Bronchial epithelial cell (primary cell): Measurements from ENCODE around the gene KCNK7. TPM values are rescaled to one million over a fixed set of nuclear protein-coding genes. Genes with fewer than 3 reads are reported as not detected.

Experiments
- DNase-seq: peaks from one replicate; pipeline ENCODE4 v3.0.0-alpha.2; 2010; ENCODE audit warnings: low read depth
- FAIRE-seq: peaks from 2 replicates; lab custom pipeline; 2011; peaks lifted over from hg19 to GRCh38; lab: Jason Lieb, UNC
- H3K27me3 ChIP-seq: 2 replicates; pipeline ENCODE4 v1.5.1; 2011; ENCODE audit warnings: low read length; ENCODE audit not compliant: control insufficient read depth, insufficient read depth
- H3K36me3 ChIP-seq: 2 replicates; pipeline ENCODE4 v1.5.1; 2011; ENCODE audit warnings: low read length; ENCODE audit not compliant: control insufficient read depth, insufficient read depth
- H3K4me3 ChIP-seq: 2 replicates; pipeline ENCODE4 v1.5.1; 2011; ENCODE audit warnings: mild to moderate bottlenecking, low read depth, low read length, control low read depth
- CTCF ChIP-seq: IDR thresholded peaks from 2 replicates; pipeline ENCODE4 v1.5.1; 2011; ENCODE audit warnings: mild to moderate bottlenecking, moderate library complexity, low read length, control low read depth, inconsistent platforms; ENCODE audit not compliant: insufficient read depth, severe bottlenecking
- total RNA-seq: library from RNA; depleted of rRNA; stranded (reverse); fragments of >200 nt; gene quantifications from 2 replicates; pipeline ENCODE4 v1.2.1, GENCODE V29; 2014

The KCNK7 gene
- total RNA-seq, 1 donor from 2014 or later = 0.79 TPM

DNA sequence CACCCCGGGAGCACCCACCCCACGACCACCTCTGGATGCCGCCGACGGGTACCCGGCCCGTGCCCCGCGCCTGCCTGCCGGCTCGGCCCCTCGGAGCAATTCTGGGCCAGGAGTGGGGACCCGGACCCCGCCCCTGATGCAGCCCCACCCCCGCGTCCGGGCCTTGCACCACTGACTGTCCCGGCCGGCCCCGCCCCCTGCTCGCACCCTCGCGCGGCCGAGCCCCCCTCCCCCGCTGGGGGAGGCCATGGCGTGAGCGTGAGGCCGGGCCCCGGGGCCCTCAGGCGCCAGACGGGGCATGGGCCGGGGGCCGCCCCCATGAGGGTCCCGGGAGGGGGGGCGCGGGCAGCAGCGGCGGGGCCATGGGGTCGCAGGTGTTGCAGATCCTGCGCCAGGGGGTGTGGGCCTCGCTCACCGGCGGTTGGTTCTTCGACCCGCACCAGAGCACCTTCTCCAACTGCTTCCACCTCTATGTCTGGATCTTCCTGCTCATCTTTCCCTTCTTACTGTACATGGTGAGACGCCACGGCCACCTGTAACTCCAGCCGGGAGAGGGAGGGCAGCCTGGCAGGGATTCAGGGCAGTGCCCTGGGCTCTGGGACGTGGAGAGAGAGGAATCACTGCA, 20.5 kb upstream of the KCNK7 start:
- DNase-seq (no peak), FAIRE-seq (no peak)
- TF ChIP-seq CTCF = no peak
- Histone ChIP-seq H3K36me3 (peaks cover 29% of the 10 kb centered on the region), H3K4me3 (peak overlapping the region; percentile 88), H3K27me3 (no peaks in the 10 kb centered on the region)

DNA sequence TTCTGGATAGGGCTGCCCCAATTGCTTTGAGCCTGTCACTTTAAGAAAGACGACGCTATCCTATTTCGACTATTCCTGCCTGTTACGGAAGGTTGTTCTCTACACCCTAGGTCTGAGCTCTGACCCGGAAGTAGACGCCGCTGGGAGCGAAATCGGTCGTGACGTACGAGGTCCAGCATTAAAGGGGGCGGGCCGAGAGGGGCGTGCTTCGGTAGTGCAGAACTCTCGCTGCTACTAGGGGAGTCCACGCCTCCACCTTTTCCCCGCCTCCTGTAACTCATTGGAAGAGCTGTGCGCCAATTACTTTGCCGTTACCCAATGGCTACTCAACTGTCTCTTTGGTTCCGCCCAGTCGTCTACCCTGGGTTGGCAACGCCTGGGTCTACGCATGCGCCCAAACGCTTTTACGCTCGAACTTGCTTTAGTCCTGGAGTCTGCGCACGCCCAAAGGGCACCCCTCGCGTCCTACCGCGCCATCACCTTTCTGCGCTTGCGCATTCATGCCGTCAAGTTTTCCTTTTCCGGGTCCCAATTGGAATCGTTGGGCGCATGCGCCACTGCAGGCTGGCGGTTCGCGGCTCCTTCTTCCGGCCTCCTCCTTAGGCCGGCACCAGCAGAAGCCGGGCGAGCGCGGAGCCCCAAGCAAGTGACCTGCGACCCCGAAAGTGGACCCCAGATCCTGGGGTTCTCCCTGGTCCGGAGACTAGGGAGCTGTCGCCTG, 19.8 kb upstream of the KCNK7 start, which contains the start of gene PCNX3:
Gene PCNX3, plus strand, starts transcription at position 548 of the 721 bp plus-strand sequence. CDS start 536 bp downstream, outside the sequence.
- Histone ChIP-seq H3K27me3 (no peaks in the 10 kb centered on the region), H3K4me3 (peak within 1 kb of the TSS; percentile 88), H3K36me3 (peaks cover 28% of the 10 kb centered on the region)
- DNase-seq (peak; percentile 100), FAIRE-seq (peak; percentile 99)
- no peak for TF ChIP-seq CTCF

GRCh38 chr11:65613091-65613928, 17.7 kb upstream of the KCNK7 start:
- H3K27me3 ChIP-seq = no peaks in the 10 kb centered on the region
- peaks cover 12% of the 10 kb centered on the region for H3K36me3 ChIP-seq
- TF ChIP-seq CTCF = no peak
- H3K4me3 ChIP-seq = peak overlapping the region; percentile 55
- DNase-seq = no peak
- no peak for FAIRE-seq

DNA sequence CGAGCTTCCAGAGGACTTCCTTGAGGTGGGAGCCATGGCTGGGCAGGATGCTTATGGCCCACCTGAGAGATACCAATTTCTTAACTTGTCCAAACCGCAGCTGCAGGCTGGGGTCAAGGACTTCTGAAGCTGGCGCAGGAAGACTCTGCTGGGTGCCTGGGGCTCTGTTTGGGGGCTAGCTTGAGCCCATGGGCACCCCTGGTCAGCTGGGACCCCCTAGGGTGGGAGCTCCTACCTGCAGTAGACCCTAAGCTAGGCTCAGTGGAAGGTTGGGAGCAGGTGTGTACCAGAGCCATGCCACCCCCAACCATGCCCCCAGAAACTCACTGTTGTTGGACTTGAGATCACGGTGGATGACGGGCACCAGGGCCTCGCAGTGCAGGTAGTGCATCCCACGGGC, 17.1 kb upstream of the KCNK7 start:
- Histone ChIP-seq H3K4me3 (peak overlapping the region; percentile 55), H3K36me3 (peaks cover 14% of the 10 kb centered on the region), H3K27me3 (no peaks in the 10 kb centered on the region)
- no peak for FAIRE-seq
- DNase-seq = no peak
- no peak for TF ChIP-seq CTCF

- no peak for TF ChIP-seq CTCF
- peaks cover 10% of the 10 kb centered on the region for H3K36me3 ChIP-seq
- no peak overlapping the region for H3K4me3 ChIP-seq
Measured at GRCh38 chr11:65611758-65612603, 16.4 kb upstream of the KCNK7 start.

More at GRCh38 chr11:65611758-65612603, 16.4 kb upstream of the KCNK7 start:
- H3K27me3 ChIP-seq = no peaks in the 10 kb centered on the region
- DNase-seq (no peak), FAIRE-seq (no peak)
